NCI-H1048 (cell line): ENCODE data around the gene PNKD.
A peak's percentile ranks its signal among the peaks of the same experiment; 100 is the strongest.

Experiments used
- DNase-seq: peaks from one replicate; lab custom pipeline; 2025; lab: John Stamatoyannopoulos, UW

Gene PNKD

DNA sequence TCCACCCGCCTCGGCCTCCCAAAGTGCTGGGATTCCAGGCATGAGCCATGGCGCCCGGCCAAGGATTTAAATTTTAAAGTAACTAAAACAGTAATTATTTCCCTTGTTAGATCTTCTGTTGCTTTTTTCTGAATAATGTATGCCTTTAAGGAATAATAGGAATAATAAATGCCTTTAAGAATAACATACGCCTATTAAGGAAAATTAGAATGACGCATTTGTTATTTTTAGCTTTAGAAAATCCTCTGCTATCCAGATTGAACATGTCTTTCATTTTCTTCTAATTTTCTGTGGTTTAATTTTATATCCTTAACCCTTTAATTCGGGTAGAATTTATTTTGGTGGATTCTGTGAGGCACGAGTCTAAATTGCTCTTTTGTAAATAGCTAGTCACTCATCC, 45.1 kb downstream of the PNKD start:
- DNase-seq: no peak

DNA sequence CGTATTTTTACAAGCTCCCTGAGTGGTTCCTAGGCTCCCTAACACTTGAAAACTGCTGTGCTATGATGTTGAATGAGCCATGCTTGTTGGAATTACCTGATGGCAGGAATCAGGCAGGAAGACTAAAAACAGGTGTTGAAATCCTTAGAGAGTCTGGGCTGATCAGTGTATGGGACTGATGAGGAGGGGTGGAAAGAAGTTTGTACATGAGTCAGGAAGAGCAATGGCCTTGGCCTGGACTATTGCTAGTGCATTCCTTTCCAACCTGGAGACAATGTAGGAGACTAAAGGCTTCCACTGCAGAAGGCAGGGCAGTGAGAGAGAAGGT, 46.9 kb downstream of the PNKD start:
- no peak for DNase-seq

DNA sequence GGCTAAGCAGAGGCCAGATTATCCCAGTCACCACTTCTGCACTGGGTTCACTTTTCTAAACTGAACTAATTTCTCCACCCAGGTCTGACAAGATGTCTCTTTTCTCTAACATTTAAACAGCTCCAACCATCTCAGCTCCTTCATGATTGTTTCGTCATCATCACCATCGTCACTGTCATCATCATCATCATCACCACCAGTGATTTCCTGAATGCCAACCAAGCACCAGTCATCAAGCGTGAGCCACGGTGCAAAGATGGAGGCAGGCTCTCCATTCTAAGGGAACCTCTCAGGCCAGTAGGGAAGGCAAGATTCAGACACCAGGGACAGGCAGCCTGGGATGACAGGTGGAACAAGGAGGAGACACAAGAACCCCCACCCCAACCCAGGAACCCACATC, 47.5 kb downstream of the PNKD start:
- no peak for DNase-seq

DNA sequence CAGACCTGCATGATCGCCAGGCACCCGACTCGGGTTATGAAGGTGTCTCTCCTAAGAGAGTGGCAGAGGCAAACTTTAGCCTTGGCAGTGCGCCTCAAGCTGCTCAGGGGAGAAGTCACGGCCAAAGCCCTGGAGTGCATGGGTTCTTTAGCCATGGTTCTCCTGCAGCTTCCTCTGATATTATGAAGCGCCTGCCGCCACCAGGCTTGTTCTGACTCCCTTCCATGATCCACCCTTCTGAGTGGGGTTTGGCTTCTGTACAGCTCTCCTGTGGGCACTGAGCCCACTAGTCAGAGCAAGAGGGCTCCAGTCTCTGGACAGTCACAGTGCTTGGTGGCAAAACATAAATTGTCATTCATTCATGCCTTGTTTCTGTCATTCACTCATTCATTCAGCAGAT, 47.9 kb downstream of the PNKD start:
- DNase-seq: no peak

DNA sequence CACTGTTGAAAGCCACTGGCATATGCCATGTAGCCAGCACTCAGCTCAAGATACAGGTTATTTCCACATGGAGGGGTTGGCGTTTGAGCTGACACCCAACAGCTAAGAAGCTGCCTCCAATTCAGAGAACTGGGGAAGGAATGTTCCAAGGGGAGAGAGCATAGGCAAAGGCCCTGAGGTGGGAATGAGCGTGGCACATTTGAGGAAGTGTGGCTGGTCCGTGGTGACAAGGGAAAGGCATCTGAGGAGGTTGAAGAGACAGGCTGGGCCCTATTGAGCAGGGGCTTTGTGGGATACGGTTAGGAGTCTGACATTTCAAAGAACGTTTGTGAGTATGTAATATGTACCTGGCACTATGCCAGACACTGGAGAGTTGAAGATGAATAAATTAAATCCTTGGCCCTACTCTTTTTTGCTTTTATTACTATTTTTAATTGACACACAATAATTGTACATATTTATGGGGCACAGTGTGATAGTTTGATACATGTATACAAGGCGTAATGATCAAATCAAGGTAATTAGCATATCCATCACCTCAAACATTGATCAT, 49.6 kb downstream of the PNKD start:
- DNase-seq: no peak

DNA sequence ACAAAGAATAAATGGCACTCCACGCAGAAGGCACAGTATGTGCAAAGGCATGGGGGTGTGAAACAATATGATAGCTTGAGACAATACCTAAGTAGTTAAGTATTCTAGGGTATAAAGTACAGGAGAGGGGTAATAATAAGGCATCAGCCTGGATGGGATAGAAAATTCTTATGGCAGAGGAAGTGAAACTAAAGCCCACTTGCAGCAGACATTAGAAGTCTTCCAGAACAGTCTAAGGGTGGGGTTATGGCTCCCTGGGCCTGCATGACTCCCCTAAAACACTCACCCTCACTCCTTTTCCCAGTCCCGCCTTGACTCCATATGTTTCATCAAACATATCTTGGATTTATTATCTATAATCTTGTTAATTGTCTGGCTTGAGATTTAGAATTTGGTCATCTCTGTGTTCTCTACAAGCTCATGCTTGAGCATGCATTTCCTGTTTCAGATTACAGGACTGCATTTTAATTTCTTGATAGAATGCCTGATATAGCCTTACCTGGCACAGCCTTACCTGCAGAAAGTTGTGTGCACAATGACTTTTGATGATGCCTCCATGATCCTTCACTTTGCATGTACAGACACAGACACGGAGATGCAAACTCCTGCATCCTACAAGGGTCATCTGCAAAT, 50.5 kb downstream of the PNKD start:
- DNase-seq: no peak

DNA sequence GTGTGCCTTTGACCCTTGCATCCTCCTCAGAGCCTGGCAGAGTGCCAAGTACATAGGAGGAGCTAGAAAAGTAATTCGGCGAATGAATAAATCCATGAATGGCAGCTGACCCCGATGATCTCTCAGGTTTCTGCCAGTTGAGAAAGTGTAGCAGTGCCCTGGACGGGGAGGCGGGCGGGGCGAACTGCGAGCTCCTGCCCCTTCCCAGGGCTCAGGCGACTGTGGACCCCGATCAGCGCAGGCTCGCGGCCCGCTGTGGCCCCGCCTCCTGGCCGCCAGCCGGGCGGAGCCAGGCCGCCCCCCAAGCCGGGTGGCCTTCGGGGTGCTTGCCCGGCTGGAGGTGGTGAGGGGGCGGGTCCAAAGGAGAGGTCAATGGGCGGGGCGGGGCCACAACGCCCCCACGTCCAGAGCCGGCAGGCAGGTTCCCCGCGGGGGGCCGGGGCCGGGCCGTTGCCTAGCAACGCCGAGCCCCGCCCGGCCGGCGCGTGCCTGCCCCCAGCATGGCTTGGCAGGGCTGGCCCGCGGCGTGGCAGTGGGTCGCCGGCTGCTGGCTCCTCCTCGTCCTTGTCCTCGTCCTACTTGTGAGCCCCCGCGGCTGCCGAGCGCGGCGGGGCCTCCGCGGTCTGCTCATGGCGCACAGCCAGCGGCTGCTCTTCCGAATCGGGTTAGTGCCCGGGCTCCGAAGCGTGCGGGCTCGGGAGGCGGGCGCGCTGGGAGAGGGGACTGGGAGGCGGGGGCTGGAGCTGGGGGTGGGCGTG, 52.6 kb downstream of the PNKD start:
- peak; percentile 44 for DNase-seq

DNA sequence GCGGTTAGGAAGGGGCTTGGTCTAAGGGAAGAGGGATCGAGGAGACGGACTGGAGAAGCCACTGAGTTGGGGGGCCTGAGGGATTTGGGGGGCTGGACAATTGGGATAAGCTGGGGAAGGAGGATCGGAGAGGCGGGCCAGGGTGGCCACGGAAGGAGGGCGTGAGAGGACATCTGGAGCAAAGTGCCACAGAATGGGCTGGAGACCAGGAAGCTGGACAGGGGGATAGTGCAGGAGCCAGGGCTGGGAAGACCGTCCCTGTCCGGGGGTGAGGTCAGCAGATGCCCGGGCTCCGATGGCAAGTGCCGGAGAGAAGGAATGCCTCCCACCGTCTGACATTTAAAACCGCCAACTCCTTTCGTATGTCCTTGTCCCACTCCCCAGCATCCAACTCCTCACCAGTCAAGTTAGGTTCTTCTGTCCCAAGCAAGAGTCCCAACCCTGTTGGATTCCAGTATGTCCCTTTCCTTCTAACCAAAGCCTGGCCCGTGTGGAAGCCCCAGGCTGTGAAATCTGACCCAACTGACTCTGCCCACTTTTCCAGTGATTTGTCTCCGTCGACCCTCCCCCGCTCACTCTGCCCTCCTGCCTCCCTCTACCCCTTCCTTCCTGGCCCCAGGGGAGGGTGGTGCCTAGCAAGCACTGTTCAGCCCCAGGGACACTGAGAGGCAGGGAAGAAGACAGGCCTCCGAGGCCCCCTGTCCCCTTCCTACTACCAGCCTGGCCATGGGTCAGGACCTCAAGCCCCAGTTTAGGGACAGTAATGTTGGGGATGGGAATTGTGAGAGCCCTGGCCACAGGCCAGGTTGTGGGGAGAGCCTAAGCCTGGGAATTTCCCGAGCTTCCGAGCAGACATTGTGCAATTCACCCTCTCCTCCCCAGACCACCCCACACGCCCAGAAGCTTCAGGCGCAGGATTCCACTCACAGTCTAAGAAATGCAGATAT, 53.5 kb downstream of the PNKD start:
- no peak for DNase-seq

DNA sequence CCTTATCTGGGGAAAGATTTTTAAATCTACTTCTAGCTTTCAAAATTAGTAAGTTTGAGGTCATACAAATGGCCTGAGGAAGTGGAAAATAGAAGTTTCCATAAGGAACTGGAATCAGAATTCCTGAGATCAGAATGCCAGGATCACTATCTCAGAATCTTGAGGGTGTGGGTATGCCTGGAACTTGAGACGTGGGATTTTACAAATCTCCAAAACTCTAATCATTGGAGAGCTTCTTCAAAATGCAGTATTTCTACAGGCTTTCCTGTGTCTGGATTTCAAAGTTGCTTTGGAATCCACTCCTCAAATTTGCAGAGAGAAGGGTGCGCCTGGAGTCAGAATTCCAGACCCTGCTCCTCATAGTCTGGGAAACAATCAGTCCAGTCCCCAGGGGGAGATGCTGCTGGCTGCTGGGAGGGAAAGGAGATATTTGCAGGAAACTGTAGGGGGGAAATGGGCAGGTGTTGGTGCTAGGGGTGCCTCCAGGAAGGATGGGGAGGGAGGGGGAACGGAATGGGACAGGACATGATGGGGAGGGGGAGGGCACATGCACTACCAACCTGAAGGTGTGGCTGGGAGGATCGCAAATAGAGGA, 55.3 kb downstream of the PNKD start:
- DNase-seq: no peak

DNA sequence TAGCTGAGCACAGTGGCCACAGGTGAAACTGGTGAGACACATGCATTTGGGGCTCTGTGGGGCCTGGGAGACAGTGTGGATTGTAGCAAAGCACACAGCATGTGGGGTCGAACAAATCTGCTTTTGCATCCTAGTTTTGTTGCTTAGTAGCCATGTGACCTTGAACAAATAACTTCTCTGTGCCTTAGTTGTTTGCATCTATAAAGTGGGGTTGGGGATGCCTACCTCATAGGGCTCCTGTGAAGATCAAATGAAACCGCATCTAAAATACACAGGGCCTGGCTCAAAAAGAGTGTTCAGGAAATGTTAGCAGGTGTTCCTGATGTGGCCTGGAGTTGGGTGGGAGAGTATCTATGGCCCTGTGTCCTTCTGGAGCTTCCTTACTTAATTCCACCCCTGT, 56.0 kb downstream of the PNKD start:
- no peak for DNase-seq

DNA sequence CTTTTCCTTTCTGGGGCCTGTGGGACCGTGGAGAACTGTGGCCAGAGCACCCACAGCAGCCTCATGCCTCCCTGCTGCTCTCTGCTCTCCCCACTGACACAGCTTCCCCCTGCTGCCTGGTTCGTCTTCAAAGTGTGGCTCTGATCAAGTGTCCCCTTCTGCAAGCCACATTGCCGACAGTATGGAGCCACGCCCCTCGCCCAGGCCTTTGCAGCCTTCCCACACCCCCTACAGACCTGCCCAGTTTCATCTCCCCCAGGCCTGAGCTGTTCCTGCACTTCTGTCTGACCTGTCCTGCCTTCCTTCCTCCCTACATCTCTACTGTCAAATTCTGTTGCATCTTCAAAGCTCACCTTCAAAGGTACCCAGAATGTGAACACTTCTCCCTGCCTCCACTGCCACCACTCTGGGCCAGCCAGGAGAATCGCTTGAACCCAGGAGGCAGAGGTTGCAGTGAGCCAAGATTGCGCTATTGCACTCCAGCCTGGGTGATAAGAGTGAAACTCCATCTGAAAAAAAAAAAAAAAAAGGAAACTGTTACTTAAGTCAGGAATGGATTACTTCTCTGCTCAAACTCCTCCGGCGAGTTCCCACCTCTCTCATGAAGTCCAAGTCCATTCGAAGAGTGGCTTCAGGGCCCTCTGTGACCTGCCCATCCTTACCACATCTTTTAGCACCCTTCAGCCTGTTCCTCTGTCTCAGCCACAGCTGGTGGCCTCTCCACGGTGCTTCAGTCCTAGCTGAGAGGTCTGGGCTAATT, 57.3 kb downstream of the PNKD start:
- DNase-seq: no peak

DNA sequence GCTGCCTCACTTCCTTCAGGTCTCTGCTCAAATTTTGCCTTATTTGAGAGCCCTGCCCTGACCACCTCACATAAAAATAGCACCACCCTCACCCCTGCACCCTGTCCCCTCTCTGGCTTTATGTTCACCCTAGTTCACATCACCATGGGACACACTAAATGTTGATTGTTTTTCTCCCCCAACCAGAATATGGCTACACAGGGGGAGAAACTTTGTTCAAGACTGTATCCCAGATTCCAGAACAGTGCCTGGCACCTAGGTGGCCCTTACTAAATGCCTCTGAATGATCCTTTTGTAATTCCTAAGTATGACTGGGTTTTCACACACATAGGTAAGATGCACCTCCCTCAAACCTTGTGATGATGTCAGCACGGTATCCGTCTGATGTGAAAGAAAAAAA, 58.0 kb downstream of the PNKD start:
- DNase-seq: no peak

DNA sequence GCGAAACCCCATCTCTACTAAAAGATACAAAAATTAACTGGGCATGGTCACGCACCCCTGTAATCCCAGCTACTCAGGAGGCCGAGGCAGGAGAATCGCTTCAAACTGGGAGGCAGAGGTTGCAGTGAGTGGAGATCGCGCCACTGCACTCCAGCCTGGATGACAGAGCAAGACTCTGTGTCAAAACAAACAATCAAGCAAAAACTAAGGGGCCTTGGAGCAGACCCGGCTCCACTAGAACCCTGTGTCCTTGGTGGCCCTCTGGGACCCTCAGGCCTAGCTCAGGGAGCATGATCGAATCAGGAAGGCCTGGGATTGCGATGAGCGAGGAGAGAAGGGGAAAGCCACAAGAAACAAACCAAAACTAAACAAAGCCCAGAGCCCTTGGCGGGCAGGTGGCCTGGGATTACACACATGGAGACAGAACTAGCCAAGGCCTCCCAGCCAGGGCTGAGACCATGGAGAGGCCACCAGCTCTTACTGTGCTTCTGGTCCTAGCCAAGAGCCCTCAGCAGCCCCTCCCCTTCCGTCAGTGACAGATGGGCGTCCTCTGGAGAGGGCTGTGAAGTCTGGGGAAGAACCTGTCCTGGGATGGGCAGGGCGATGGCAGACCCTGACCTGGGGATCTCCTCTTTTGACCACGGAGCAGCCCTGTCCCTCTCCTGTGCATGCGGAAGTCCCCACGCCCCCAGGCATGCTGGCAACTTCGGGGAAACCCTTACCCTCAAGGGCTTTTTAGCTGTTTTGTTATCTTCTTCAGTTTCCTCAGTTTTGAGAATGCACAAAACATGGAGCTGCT, 58.9 kb downstream of the PNKD start:
- DNase-seq: no peak

DNA sequence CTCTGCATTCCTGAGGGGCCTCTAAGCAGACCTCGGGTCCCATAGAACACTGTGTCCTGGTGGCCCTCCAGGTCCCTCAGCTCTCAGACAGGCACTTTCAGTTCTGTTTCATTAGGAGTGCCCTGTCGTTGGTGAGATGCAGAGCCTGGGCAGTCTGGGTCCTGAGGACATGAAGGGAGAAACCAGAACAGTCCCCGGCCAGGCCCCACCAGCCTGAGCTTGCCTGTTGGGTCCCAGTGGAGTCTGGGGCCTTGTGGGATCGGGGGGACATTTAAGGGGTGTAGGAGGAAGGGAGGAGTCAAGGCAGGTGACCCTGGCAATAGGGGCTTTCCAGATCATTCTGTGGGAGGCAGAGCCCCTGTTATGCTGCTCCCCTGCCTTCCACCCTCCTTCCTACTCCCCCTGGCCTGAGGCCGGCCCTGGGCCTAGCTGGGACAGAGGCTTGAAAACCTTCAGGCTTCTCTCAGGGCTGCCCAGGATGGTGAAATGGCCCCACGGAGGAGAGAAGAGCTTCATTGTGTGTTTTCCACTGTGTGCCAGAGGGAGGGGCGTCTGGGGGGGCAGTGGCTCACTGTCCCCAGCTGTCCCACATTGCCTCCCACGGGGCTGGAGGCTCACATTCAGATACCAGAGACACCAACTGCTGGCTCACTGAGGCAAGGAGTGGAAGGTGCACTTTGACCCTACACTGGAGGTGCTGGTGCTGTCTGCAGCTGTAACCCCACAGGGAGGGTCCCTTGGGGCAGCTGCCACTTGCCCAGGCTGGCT, 59.7 kb downstream of the PNKD start:
- DNase-seq: no peak

DNA sequence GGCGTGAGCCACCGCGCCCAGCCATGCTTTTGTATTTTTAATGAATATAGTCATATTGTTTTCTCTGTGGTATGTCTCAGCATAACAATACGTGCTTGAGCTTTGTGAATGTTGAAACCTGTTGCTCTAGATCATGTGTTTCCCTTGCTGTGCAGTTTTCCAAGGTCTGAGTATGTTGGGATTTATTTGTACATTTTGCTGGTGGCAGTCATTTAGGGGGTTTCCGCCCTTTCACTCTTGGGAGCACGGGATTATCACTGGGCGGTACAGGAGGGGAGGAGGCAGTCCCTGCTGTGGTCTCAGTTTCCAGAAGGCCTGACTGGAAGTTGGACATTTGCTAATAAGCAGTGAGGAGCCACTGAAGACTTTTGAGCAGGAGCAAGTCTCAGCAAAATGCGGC, 61.4 kb downstream of the PNKD start:
- no peak for DNase-seq

DNA sequence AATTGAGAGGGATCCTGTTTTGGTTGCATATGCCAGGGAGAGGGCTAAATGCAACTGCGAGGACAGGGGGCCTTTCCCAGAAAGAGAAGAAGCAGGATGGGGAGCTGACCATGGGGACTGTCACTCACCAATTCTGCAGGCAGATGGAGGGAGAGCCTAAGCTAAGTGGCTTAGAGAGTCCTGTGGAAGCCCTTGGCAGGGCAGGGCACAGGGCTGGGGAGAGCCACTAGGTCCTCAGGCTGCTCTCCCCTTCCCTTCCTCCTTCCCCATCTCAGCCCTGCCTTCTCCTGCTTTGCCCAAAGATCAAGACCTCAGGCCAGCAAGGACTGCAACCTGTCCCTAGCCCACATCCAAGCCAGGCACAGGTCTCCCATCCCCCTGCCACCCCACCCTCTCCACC, 62.0 kb downstream of the PNKD start:
- no peak for DNase-seq

DNA sequence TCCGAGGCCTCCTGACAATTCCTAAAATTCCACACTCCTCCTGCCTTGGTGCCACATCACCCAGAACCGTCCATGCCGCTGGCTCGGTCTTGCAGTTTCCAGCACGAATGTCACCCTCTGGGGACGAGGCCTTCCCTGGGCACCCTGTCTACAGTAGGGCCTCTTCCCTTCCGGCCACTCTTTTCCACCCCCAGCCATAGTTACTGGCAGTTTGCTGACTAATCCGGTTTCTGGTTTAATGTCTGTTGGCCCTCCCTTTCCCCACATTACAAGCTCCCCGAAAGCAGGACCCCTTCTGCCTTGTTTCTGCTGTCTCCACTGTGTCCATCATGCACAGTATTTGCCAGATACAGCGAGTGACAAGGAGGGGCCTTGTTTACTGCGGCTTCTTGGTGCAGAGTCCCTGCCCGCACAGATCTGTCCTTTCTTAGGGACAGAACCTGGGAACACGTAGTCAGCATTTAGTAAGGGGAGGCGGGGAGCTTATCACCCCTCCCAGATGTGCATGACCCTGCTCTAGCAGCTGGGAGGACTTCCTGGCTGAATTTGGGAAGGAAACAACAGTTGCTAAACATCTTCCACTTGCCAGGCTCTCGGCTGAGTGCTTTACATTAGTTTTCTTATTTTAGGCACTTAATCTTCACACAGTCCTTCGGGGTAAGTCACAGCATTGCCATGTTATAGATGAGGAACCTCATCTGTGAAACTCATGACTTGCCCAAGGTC, 62.8 kb downstream of the PNKD start:
- DNase-seq: no peak

DNA sequence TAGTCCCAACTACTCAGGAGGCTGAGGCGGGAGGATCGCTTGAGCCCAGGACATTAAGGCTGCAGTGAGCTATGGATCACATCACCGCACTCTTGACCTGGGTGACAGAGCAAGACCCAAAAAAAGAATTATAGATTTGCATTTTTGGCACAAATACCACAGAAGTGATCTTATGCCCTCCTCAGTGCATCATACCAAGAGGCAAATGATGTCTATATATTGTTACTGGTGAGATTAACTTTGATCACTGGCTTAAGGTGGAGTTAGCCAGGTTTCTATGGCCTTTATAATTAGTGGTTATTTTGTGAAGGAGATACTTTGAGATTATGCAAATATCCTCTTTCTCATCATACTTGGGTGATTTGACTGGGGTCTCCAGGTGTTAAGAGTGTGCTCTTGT, 64.2 kb downstream of the PNKD start:
- no peak for DNase-seq

DNA sequence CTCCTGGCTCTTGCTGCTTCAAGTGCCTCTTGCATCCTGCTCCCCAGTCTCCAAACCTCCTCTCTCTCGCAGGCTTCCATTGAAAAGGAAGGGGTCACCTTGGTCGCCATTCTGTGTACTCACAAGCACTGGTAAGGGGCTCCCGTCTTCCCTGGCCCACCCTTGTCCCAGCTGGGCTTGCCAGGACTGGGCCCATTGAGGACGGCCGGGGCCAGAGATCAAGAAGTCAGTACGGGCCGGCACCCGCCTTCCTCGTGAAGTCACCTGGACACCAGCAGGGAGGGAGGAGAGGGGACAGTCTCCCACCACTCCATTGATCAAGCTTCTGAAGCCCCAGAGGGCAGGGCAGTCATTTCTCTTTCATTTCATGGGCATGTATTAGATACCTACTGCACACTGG, 70.3 kb downstream of the PNKD start:
- DNase-seq: no peak
